Stimulated activated CD8-positive, alpha-beta memory T cell treated with anti-CD3 and anti-CD28 coated beads, Interleukin-12 subunit alpha, Interleukin-12 subunit beta, amount 100 ng/mL, for 24 hours (primary cell): ENCODE data around the gene ZNF687.

ENCODE experiments used
- DNase-seq: peaks from one replicate; pipeline ENCODE4 v3.0.0-alpha.2; 2020; ENCODE audit errors: extremely low read depth

ZNF687 gene

GRCh38 chr1:151277249-151277648 is 4.8 kb upstream of the ZNF687 start:
- DNase-seq: no peak

GRCh38 chr1:151281225-151281968 is 702 bp upstream of the ZNF687 start:
- DNase-seq: peak; percentile 83

- DNase-seq: no peak
Measured at GRCh38 chr1:151282883-151283725, 1.0 kb downstream of the ZNF687 start.

GRCh38 chr1:151284013-151284577 is 2.0 kb downstream of the ZNF687 start:
- DNase-seq: no peak

GRCh38 chr1:151286619-151287340 is 4.7 kb downstream of the ZNF687 start:
- no peak for DNase-seq

GRCh38 chr1:151287341-151287699 is 5.2 kb downstream of the ZNF687 start:
- no peak for DNase-seq

- no peak for DNase-seq
Measured at GRCh38 chr1:151287767-151288500, 5.8 kb downstream of the ZNF687 start.

- DNase-seq: no peak
Measured at GRCh38 chr1:151288502-151288901, 6.4 kb downstream of the ZNF687 start.

GRCh38 chr1:151289080-151289935 is 7.2 kb downstream of the ZNF687 start:
- DNase-seq: no peak

GRCh38 chr1:151289991-151290708 is 8.1 kb downstream of the ZNF687 start:
- no peak for DNase-seq

- DNase-seq: no peak
Measured at GRCh38 chr1:151290709-151291303, 8.7 kb downstream of the ZNF687 start.

GRCh38 chr1:151292207-151293030 is 10.3 kb downstream of the ZNF687 start:
- DNase-seq: no peak

GRCh38 chr1:151293093-151293492 is 11.0 kb downstream of the ZNF687 start:
- no peak for DNase-seq

GRCh38 chr1:151294742-151295462 is 12.8 kb downstream of the ZNF687 start:
- no peak for DNase-seq

- no peak for DNase-seq
Measured at GRCh38 chr1:151309811-151310323, 27.8 kb downstream of the ZNF687 start.

- DNase-seq: no peak
Measured at GRCh38 chr1:151311011-151311410, 28.9 kb downstream of the ZNF687 start.

GRCh38 chr1:151311589-151312331 is 29.7 kb downstream of the ZNF687 start:
- peak; percentile 72 for DNase-seq
